Measurements from ENCODE around the gene KIAA1217.

Gene KIAA1217

DNA sequence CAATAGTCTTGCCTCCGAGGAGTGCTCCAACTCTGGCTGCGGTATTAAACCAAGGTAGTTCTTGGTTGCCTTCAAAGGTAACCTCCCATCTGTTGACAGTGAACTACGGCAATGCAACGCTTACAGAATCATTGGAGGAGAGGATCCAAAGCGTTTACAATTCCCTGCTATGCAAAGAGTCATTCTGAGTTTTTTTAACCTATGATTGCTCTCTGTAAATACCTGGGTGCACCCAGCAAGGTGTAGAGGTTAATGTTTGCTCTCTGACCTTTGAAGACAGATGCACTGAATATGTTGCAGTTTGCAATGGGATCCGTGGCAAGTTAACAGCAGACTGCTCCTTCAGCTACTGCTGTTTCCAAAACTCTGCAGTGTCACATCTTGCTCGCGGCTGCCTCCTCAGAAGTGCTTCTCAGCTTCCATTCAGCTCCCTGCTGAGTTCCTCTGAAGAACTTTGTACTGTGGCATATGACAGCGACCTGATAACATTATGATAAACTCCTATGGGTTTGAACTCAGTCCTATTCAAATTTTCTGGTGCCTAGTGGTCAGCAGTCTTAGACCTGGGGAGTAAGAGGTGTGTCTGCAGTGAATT is 29.0 kb downstream of the KIAA1217 start:
- Histone ChIP-seq H3K27ac (ENCODE audit: low read depth, low read length) (no peak overlapping the region), H3K4me3 (ENCODE audit: low read length) (no peak overlapping the region), H3F3A (ENCODE audit: control insufficient read depth, insufficient read depth) (no peaks in the 10 kb centered on the region), H3K9me2 (replicated peaks; ENCODE audit: control insufficient read depth, low read length) (no peaks in the 10 kb centered on the region), H3K79me2 (ENCODE audit: control insufficient read depth, low read length) (no peaks in the 10 kb centered on the region), H3K9me3 (ENCODE audit: control insufficient read depth, insufficient read depth, low read length) (no peaks in the 10 kb centered on the region), H3K4me1 (ENCODE audit: control insufficient read depth, low read length) (peaks cover 5% of the 10 kb centered on the region; the same call in 1 of the 2 replicates), H3K36me3 (ENCODE audit: control insufficient read depth, low read length) (no peaks in the 10 kb centered on the region), H4K20me1 (ENCODE audit: control insufficient read depth, insufficient read depth, low read depth, low read length) (no peaks in the 10 kb centered on the region), H3K27me3 (ENCODE audit: control insufficient read depth, low read length) (no peaks in the 10 kb centered on the region), H3K4me2 (ENCODE audit: low read length) (no peak overlapping the region)
- TF ChIP-seq, protein P1, sequence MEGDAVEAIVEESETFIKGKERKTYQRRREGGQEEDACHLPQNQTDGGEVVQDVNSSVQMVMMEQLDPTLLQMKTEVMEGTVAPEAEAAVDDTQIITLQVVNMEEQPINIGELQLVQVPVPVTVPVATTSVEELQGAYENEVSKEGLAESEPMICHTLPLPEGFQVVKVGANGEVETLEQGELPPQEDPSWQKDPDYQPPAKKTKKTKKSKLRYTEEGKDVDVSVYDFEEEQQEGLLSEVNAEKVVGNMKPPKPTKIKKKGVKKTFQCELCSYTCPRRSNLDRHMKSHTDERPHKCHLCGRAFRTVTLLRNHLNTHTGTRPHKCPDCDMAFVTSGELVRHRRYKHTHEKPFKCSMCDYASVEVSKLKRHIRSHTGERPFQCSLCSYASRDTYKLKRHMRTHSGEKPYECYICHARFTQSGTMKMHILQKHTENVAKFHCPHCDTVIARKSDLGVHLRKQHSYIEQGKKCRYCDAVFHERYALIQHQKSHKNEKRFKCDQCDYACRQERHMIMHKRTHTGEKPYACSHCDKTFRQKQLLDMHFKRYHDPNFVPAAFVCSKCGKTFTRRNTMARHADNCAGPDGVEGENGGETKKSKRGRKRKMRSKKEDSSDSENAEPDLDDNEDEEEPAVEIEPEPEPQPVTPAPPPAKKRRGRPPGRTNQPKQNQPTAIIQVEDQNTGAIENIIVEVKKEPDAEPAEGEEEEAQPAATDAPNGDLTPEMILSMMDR (IDR thresholded peaks at IDR 0.05; ENCODE audit: low read depth, low read length, poor library complexity, severe bottlenecking) = no peak
- no peak for TF ChIP-seq EZH2phosphoT487 (IDR thresholded peaks at IDR 0.05; ENCODE audit: borderline replicate concordance, low read length)

DNA sequence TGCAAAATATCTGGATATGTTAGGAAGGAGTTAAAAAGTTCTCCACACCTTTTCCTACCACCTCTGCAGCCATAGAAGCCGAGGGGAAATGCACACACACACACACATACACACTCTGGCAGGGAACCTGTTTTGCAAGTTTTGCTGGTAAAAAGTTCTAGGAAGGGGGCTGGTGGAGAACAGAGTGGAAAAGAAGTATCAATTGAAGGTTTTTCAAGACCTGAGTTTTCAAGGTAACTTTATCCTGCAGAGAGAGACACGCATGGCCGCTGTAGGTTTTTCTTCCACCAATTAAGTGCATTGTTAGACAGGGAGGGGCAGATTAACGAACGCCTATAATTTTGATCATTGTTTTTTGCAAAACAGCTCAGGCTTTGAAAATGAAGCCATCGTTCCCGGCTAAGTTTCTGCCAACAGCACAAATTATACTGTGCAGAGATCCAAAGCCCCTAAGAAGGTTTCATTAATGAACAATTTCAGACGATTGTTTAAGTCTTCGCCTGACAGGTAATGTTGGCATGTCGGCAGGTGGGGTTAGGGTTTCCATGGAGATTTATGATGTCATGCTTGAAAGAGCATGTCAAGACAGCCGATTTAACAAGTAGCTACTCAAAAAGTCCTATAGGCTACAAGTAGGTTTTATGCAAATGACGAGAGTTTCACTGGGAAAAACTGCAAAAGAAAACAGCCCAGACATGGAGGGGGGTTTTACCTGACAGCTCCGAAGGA is 29.7 kb downstream of the KIAA1217 start:
- H3K27me3 ChIP-seq (ENCODE audit: control insufficient read depth, low read length) = no peaks in the 10 kb centered on the region
- no peak overlapping the region for H3K4me3 ChIP-seq (ENCODE audit: low read length)
- no peak overlapping the region for H3K27ac ChIP-seq (ENCODE audit: low read depth, low read length)
- H3F3A ChIP-seq (ENCODE audit: control insufficient read depth, insufficient read depth) = no peaks in the 10 kb centered on the region
- no peaks in the 10 kb centered on the region for H3K9me2 ChIP-seq (replicated peaks; ENCODE audit: control insufficient read depth, low read length)
- H3K36me3 ChIP-seq (ENCODE audit: control insufficient read depth, low read length) = no peaks in the 10 kb centered on the region
- no peak overlapping the region for H3K4me2 ChIP-seq (ENCODE audit: low read length)
- H4K20me1 ChIP-seq (ENCODE audit: control insufficient read depth, insufficient read depth, low read depth, low read length) = no peaks in the 10 kb centered on the region
- no peaks in the 10 kb centered on the region for H3K79me2 ChIP-seq (ENCODE audit: control insufficient read depth, low read length)
- peaks cover 5% of the 10 kb centered on the region; the same call in 1 of the 2 replicates for H3K4me1 ChIP-seq (ENCODE audit: control insufficient read depth, low read length)
- no peaks in the 10 kb centered on the region for H3K9me3 ChIP-seq (ENCODE audit: control insufficient read depth, insufficient read depth, low read length)
- no peak for TF ChIP-seq EZH2phosphoT487 (IDR thresholded peaks at IDR 0.05; ENCODE audit: borderline replicate concordance, low read length)
- TF ChIP-seq, protein P1 (IDR thresholded peaks at IDR 0.05; ENCODE audit: low read depth, low read length, poor library complexity, severe bottlenecking) = no peak

DNA sequence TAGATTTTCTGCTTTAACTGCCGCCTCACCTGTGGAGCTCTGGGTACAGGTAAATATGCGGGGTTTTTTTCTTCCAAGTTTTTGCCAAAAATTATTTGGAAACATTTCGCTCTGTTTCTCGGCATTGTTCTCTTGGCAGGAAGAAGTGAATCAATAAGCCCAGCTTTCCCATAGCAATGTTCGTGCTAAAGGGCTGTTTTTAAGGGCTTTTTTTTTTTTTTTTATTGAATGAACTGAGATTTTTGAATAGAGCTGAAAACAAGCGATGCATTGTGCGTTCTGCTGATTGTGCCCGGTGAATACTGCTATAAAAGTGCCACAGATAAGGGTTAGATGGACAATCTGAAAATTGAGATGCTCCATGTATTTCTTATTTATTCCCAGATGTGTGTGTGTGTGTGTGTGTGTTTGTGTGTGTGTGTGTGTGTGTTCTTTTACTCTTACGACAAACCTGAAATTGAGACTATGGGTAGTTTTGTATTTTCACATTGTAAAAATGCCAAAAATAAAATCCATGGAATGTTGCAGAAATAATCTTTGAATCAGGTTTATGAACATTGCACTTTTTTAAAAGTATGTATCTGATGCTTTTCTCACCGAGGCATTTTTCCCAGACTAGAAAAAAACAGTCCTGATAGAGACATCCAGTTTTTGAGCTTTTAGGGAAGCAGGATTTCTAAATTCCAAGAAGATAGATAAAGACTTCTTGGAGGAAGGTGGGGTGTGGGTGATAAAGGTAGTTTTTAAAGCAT is 30.5 kb downstream of the KIAA1217 start:
- Histone ChIP-seq H3K27ac (ENCODE audit: low read depth, low read length) (no peak overlapping the region), H3K4me2 (ENCODE audit: low read length) (no peak overlapping the region), H3K4me3 (ENCODE audit: low read length) (no peak overlapping the region)

More for the DNA sequence above, 30.5 kb downstream of the KIAA1217 start:
- Histone ChIP-seq H3K9me2 (replicated peaks; ENCODE audit: control insufficient read depth, low read length) (no peaks in the 10 kb centered on the region), H3K27me3 (ENCODE audit: control insufficient read depth, low read length) (no peaks in the 10 kb centered on the region), H3F3A (ENCODE audit: control insufficient read depth, insufficient read depth) (no peaks in the 10 kb centered on the region), H3K4me1 (ENCODE audit: control insufficient read depth, low read length) (peaks cover 5% of the 10 kb centered on the region; the same call in 1 of the 2 replicates), H3K9me3 (ENCODE audit: control insufficient read depth, insufficient read depth, low read length) (no peaks in the 10 kb centered on the region), H3K79me2 (ENCODE audit: control insufficient read depth, low read length) (no peaks in the 10 kb centered on the region), H3K36me3 (ENCODE audit: control insufficient read depth, low read length) (no peaks in the 10 kb centered on the region), H4K20me1 (ENCODE audit: control insufficient read depth, insufficient read depth, low read depth, low read length) (no peaks in the 10 kb centered on the region)
- TF ChIP-seq, protein P1 (IDR thresholded peaks at IDR 0.05; ENCODE audit: low read depth, low read length, poor library complexity, severe bottlenecking) = no peak
- no peak for TF ChIP-seq EZH2phosphoT487 (IDR thresholded peaks at IDR 0.05; ENCODE audit: borderline replicate concordance, low read length)
